Endothelial cell of umbilical vein (primary cell): ENCODE measurements around the gene TMEM95. TPM values are rescaled to one million over a fixed set of nuclear protein-coding genes. Genes with fewer than 3 reads are reported as not detected.

Experiments used
- BruUV-seq: library from RNA; stranded (reverse); fragments of 400-500 nt; replicated peaks from 2 replicates; lab custom pipeline; 2021; lab: Mats Ljungman, UMichigan
- CTCF ChIA-PET: fragments of 300-600, 350-600 bp; sonication (Branson Sonifier 250); formaldehyde crosslinking; loops from one replicate; lab custom pipeline; 2021; ENCODE audit warnings: antibody characterized with exemption, inconsistent platforms; lab: Charles Lee
- POLR2A ChIA-PET: fragments of 300-600, 350-600 bp; sonication (Branson Sonifier 250); formaldehyde crosslinking; loops from one replicate; lab custom pipeline; 2021; ENCODE audit warnings: antibody characterized with exemption, inconsistent platforms; lab: Charles Lee
- DNase-seq: peaks from one replicate; pipeline ENCODE4 v3.0.0-alpha.2; 2011; ENCODE audit warnings: low read depth, low spot score
- FAIRE-seq: peaks from 2 replicates; lab custom pipeline; 2011; peaks lifted over from hg19 to GRCh38; lab: Jason Lieb, UNC
- H2AFZ ChIP-seq: 2 replicates; pipeline ENCODE4 v1.6.0; 2012; ENCODE audit warnings: low read depth, low read length, control low read depth, inconsistent platforms
- H3K27ac ChIP-seq: 2 replicates; pipeline ENCODE4 v1.5.1; 2011; ENCODE audit warnings: low read depth, mild to moderate bottlenecking, control low read depth, low read length, moderate library complexity; ENCODE audit not compliant: insufficient read depth
- H3K27me3 ChIP-seq, 2 experiments: 2 replicates each; pipeline versions ENCODE4 v1.6.0 to v1.6.1; 2011; ENCODE audit warnings: low read length in 2 of 2, mixed read lengths in 1 of 2; ENCODE audit not compliant: control insufficient read depth in 2 of 2, insufficient read depth in 2 of 2
- H3K36me3 ChIP-seq, 2 experiments: 2 replicates in 1 of 2; 3 replicates in 1 of 2; pipeline ENCODE4 v1.5.1; 2011; ENCODE audit warnings: low read length in 2 of 2, mild to moderate bottlenecking in 1 of 2, moderate library complexity in 1 of 2; ENCODE audit not compliant: control insufficient read depth in 2 of 2, insufficient read depth in 2 of 2; ENCODE audit errors: extremely low read depth in 1 of 2
- H3K4me1 ChIP-seq: 3 replicates; pipeline ENCODE4 v1.5.1; 2011; ENCODE audit warnings: mild to moderate bottlenecking, low read length; ENCODE audit not compliant: control insufficient read depth, insufficient read depth; ENCODE audit errors: extremely low read depth
- H3K4me2 ChIP-seq: 2 replicates; pipeline ENCODE4 v1.6.1; 2011; ENCODE audit warnings: low read length, control low read depth, mixed read lengths; ENCODE audit not compliant: insufficient read depth
- H3K4me3 ChIP-seq, 3 experiments: fragments of 200-600 bp in 1 of 3; sonication (generic), shearing (Covaris generic) in 1 of 3; replicated peaks in 1 of 3; 2 replicates each; pipeline ENCODE4 v1.5.1; 2011 to 2016; ENCODE audit warnings: control low read depth in 3 of 3, low read length in 3 of 3, mild to moderate bottlenecking in 2 of 3, inconsistent platforms in 1 of 3, low read depth in 1 of 3, moderate library complexity in 1 of 3; ENCODE audit not compliant: insufficient read depth in 1 of 3
- H3K79me2 ChIP-seq: 2 replicates; pipeline ENCODE4 v1.6.0; 2012; ENCODE audit warnings: low read length, inconsistent platforms; ENCODE audit not compliant: control insufficient read depth, insufficient read depth
- H3K9ac ChIP-seq: replicated peaks from 2 replicates; pipeline ENCODE3; 2011; ENCODE audit warnings: low read length, control low read depth; ENCODE audit not compliant: insufficient read depth; ENCODE audit errors: extremely low read depth
- H3K9me1 ChIP-seq: replicated peaks from 3 replicates; pipeline ENCODE4 v1.6.0; 2011; ENCODE audit warnings: mild to moderate bottlenecking, low read length; ENCODE audit not compliant: control insufficient read depth, insufficient read depth; ENCODE audit errors: extremely low read depth
- H3K9me3 ChIP-seq: replicated peaks from 2 replicates; pipeline ENCODE4 v1.5.1; 2012; ENCODE audit warnings: low read length, inconsistent platforms; ENCODE audit not compliant: control insufficient read depth, insufficient read depth
- H4K20me1 ChIP-seq: replicated peaks from 2 replicates; pipeline ENCODE3; 2011; ENCODE audit warnings: mild to moderate bottlenecking, low read length; ENCODE audit not compliant: control insufficient read depth, insufficient read depth; ENCODE audit errors: extremely low read depth
- CTCF ChIP-seq, 2 donors: IDR thresholded peaks; 1 replicate in 1 of 2; 2 replicates in 1 of 2; pipeline ENCODE4 v1.5.1; 2011; ENCODE audit warnings: low read length in 2 of 2, mild to moderate bottlenecking in 2 of 2, moderate library complexity in 2 of 2, control low read depth in 1 of 2, inconsistent platforms in 1 of 2, low read depth in 1 of 2; ENCODE audit not compliant: insufficient read depth in 1 of 2; ENCODE audit errors: extremely low read depth in 1 of 2
- EZH2 ChIP-seq: IDR thresholded peaks from 2 replicates; pipeline ENCODE4 v1.6.1; 2012; ENCODE audit warnings: borderline replicate concordance, low read depth, mild to moderate bottlenecking, moderate library complexity, low read length, inconsistent platforms; ENCODE audit not compliant: severe bottlenecking
- FOS ChIP-seq: IDR thresholded peaks from 2 replicates; pipeline ENCODE4 v1.6.1; 2011; ENCODE audit warnings: mild to moderate bottlenecking, low read length, moderate library complexity, borderline replicate concordance; ENCODE audit not compliant: insufficient read depth
- GATA2 ChIP-seq: IDR thresholded peaks from 2 replicates; pipeline ENCODE4 v1.7.0; 2011; ENCODE audit warnings: low read depth, mild to moderate bottlenecking, moderate library complexity, mixed read lengths, low read length; ENCODE audit not compliant: insufficient read length, insufficient read depth
- JUN ChIP-seq: IDR thresholded peaks from 2 replicates; pipeline ENCODE4 v1.6.1; 2011; ENCODE audit warnings: borderline replicate concordance, low read depth; ENCODE audit not compliant: insufficient read length, insufficient read depth
- MAX ChIP-seq: IDR thresholded peaks from 2 replicates; pipeline ENCODE4 v1.6.1; 2011; ENCODE audit not compliant: insufficient read depth, insufficient read length
- MYC ChIP-seq: IDR thresholded peaks from one replicate; pipeline ENCODE4 v1.6.1; 2011; ENCODE audit warnings: mild to moderate bottlenecking, low read depth, low read length
- POLR2A ChIP-seq: IDR thresholded peaks from 2 replicates; pipeline ENCODE4 v1.6.1; 2012; ENCODE audit warnings: low read depth, mild to moderate bottlenecking, control low read depth, low read length
- POLR2AphosphoS5 ChIP-seq: IDR thresholded peaks from 2 replicates; pipeline ENCODE4 v1.6.1; 2012; ENCODE audit warnings: low read depth, mild to moderate bottlenecking, control low read depth, low read length, moderate library complexity; ENCODE audit not compliant: insufficient read depth
- dilution Hi-C: fragments of 300-500 bp; cut with MboI; formaldehyde crosslinking; loops from one replicate; pipeline ENCODE4 v1.15.0; 2019; ENCODE audit warnings: low sequenced_read_pairs; ENCODE audit not compliant: extremely low pct_ligation_motif_present
- intact Hi-C: fragments of 100-400 bp; cut with micrococcal nuclease; formaldehyde crosslinking; loops from one replicate; pipeline ENCODE4 v1.10.0; 2022
- polyA plus RNA-seq, 4 experiments: library from polyadenylated mRNA; depleted of rRNA in 3 of 4; stranded (reverse) in 3 of 4; unstranded in 1 of 4; fragments of >200 nt; gene quantifications; 2 replicates each; pipeline versions ENCODE4 v1.2.1 to v1.2.3, GENCODE V29; 2011 to 2012; ENCODE audit warnings: missing spikeins in 1 of 4
- total RNA-seq: library from RNA; stranded (reverse); gene quantifications from 2 replicates; pipeline ENCODE4 v1.2.3, GENCODE V29; 2021

The TMEM95 gene
- total and polyA plus RNA-seq, 2 donors (not counting 3 experiments of a cell fraction or from before 2014, with no cell fraction given): not detected

- dilution Hi-C loops: no loop called here
- H3K4me2 ChIP-seq: no peak overlapping the region
- H3K9ac ChIP-seq: no peak overlapping the region
- no peaks in the 10 kb centered on the region for H3K36me3 ChIP-seq
- no peak overlapping the region for H3K27ac ChIP-seq
- H3K4me1 ChIP-seq: peaks cover 13% of the 10 kb centered on the region
- no peaks in the 10 kb centered on the region for H3K9me1 ChIP-seq
- ChIA-PET POLR2A (no interaction called here), CTCF (interaction anchor here (0.6 to 4.0 kb wide), 40 partner anchors 10 to 331 kb away, joined by 3 to 70 read pairs (median 5); partner anchors contain the start of genes CD68, NEURL4, PLSCR3 and POLR2A)
- H3K79me2 ChIP-seq: no peaks in the 10 kb centered on the region
- no TSS peak for BruUV-seq
- no peak overlapping the region for H3K4me3 ChIP-seq
- intact Hi-C loops: loop anchor here (5.0 kb wide), 1 partner anchor 37 kb away; the partner anchor contains the start of gene PLSCR3
- FAIRE-seq (peak; percentile 28), DNase-seq (no peak)
- H3K27me3 ChIP-seq: no peaks in the 10 kb centered on the region
- H3K9me3 ChIP-seq: no peaks in the 10 kb centered on the region
- no peaks in the 10 kb centered on the region for H4K20me1 ChIP-seq
- no peak overlapping the region for H2AFZ ChIP-seq
- TF ChIP-seq FOS: no peak
- no peak for TF ChIP-seq JUN
- TF ChIP-seq MAX: no peak
- no peak for TF ChIP-seq MYC
- no peak for TF ChIP-seq GATA2
- no peak for TF ChIP-seq POLR2AphosphoS5
- no peak for TF ChIP-seq POLR2A
- no peak for TF ChIP-seq EZH2
- no peak for TF ChIP-seq CTCF (IDR thresholded peaks at IDR 0.05; ENCODE audit: extremely low read depth in 1 of 2, insufficient read depth in 1 of 2, low read depth in 1 of 2, low read length in 2 of 2)
These were observed 617 bp downstream of the TMEM95 start for GRCh38 chr17:7355573-7355972.
